NCI-H1436 treated with DMSO at 0.1 percent for 48 hours (cell line): ENCODE measurements around the gene CAMSAP2.

Source experiments
- DNase-seq: peaks from one replicate; lab custom pipeline; 2025; lab: John Stamatoyannopoulos, UW

The CAMSAP2 gene

DNA sequence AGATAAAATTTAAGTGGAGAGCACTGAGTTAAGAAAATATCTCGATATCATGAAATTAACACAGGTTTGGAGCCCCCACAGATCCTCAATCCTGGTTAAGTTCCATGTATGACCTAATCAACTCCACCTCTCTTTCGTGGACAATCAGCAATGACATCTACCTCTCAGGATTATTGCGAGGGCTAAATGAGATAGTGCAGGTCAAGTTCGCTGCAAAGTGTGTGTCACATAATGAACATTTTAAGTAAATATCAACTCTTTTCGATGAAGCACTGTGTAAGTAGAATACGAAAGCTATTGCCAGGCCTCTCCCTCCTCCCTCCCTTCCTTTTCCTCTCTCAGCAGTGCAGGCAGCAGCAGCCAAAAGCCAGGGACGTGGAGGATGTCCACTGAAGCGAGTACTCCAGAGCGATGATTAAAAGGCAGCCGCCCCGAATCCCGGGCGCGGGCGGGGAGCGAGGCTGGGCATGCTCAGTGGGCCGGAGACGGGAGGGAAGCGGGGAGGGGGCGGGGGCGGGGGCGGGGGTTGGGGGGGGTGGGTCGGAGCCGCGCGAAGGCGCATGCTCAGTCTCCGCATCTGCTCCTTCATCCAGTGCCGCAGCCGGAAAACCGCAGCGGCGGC is at the start of gene CAMSAP2:
TSS of gene CAMSAP2 (plus strand) at position 567 of the 622 bp plus-strand sequence. CDS start 935 bp downstream, outside the sequence.
- peak; percentile 77 for DNase-seq

GRCh38 chr1:200692316-200692715 is 46.4 kb upstream of the CAMSAP2 start:
- no peak for DNase-seq

DNA sequence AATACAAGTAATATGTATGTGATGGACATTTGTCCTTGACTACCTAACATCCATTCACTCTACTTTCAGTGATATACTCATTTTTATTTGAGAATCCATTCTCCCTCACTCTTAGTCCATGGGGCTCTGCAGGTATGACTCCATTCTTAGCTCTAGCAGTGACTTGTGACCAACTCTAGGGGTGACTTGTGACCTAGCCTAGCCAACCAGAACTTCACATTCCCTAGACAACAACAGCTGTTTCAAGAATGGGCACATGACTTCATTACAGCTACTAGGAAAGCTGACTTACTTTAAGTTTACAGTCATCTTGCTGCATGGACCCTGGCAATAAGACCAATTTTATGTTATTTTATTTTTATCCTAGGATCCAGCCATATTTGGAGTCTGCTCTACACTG is 45.4 kb upstream of the CAMSAP2 start:
- no peak for DNase-seq

DNA sequence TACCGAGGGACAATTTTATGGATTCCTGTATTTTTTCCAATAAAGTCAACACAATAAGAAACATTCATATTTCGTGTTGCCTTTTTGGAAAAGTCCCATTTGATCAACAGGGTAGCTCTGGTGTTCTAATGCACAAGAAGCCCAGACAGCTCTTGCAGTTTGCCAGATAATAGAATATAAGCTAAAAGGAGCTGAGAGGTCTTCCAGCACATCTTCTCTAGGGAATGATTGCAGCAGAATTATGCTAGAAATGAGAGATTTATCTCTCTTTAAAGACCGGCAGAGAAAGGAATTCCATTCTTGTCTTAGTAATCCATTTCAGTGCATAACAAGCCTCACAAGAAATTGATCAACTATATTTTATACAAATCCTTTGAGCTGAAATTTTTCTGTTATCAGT is 44.0 kb upstream of the CAMSAP2 start:
- DNase-seq: no peak

- no peak for DNase-seq
These were observed 38.8 kb upstream of the CAMSAP2 start for GRCh38 chr1:200699871-200700270.

DNA sequence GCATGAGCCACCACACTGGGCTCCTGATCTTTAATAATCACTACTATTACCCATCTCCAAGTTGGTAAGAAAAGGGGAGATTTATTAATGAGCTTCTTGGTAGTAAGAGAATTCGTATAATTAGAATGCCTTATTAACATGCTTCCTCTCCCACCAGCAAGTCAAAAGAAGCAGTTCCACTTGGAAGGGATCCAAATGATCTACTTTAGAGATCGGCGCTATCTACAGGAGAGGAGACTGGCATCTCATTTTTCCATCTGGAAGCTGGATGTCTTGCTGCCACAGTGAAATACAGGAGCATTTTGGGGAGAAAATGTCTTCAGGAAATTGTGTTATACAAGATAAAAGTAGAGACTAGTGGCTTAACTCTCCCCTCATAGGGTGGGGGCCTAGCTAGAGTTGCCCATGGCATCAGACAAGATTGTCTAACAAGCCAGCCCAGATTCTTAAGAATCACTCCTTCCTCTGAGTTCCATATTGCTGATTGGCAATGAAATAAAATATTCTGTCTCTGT is 33.6 kb upstream of the CAMSAP2 start:
- no peak for DNase-seq

DNA sequence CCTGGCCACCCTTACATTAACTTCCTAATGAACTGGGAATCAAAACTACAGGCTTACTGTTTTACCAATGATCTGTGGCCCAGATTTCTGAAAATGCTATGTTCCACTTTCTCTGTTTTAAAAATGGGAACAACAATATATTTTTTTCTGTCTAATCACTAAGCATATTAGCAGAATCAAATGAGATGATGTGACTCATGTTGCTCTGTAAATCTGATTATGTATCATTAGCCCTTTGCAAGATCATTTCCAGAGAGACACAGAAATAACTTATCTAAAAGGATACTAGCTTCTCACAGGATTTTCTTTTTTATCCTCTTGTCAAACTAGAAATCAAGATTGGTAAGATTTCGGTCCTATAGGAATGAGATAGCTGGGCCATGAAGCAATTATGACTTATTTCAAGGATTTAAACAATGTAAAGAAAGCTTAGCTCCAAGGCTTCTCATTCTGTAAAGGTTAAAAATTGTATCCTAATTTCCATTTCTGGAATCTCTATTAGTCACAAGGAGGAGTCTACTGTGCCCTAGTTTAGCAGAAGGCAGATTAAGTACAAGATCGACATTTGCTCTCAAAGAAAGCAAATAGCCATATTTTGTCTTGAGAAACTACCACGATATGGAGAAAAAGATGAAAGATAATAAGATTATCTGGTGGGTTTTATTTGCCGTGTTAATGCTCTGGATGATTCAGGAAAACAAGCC is 32.4 kb upstream of the CAMSAP2 start:
- DNase-seq: no peak

DNA sequence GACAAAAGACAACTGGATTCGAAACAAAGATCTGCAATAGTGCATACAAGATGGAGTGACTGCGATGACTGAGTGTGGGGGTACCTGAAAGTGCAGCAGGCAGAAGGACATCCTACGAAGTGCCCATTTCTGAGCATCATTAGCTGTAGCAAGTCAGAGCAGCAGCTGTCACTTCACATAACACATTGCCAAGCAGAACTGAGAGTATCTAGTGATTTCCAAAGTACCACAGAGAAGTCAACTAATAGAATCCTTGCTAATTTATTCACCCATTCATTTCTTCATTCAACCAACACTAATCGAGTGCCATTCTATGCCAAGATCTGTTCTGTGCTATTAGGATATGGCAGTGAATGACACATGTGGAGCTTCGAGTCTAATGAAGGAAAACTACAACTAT is 31.6 kb upstream of the CAMSAP2 start:
- no peak for DNase-seq

DNA sequence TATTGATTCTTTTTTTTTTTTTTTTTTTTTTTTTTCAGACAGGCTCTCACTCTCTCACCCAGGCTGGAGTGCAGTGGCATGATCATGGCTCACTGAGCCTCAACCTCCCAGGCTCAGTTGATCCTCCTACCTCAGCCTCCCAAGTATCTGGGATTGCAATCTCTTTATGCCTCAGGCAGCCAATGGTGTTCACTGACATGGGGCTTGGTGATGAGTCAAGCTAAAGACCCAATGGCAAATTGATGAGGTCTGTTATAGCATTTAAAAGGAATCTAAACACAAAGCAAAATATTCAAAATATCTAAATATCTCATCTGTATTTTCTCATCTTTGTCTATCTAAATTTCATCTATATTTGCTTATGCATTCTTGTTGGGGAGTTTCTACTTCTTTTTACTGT is 30.5 kb upstream of the CAMSAP2 start:
- no peak for DNase-seq

DNA sequence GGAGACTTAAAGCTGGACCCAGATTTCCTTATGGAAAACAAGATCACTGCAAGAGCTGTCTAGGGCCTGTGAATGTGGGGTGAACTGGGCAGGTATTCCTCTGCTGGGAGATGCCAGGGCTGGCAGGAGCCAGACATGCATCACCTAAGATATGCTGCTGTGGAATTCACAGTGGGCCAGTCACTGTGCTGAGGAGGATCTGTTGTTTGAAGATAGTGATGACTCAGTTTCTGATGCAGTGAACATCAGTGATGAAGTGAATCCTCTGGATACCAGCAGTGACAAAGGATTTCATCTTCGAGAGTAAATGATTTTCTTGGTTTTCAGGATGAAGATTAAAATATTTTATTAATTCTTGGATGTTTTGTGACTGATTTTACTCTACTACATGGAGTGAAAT is 29.9 kb upstream of the CAMSAP2 start:
- DNase-seq: no peak

DNA sequence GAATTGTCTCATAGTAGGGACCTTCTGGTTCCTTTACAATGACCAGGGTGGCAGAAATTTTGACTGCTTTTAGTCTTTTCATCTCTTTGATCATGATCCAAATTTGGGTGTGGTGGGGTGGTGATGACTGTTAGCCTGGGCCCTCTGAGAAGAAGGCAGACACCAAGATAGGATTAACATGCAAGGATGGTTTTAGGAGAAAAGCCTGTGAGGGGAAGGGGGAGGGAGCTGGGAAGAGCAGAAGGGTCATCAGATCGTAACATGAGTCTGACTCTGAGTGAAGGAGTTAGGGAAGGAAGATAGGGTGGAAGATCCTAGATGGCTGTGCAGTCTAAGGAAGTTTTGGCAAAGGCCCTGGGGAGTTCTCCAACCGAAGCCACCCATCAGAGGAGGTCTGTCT is 28.5 kb upstream of the CAMSAP2 start:
- DNase-seq: no peak

- DNase-seq: no peak
These were observed 24.0 kb upstream of the CAMSAP2 start for GRCh38 chr1:200714504-200715187.

DNA sequence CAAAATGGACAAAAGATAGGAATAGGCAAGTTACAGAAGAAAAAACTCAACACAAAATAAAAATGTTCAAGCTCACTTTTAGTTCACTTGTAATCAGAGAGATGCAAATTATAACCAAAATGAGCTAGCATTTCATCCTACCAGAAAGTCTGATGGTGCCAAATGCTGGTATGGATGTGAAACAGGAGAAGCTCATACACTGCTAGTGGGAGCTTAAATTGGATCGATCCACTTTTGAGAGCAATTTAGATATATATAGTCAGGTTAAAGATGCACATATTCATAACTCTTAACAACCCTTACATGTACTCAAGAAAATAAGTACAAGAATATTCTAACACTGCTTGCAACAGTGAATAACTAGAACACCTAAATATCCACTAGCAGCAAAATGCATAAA is 18.5 kb upstream of the CAMSAP2 start:
- no peak for DNase-seq

GRCh38 chr1:200724064-200724463 is 14.6 kb upstream of the CAMSAP2 start:
- no peak for DNase-seq

GRCh38 chr1:200727257-200727656 is 11.4 kb upstream of the CAMSAP2 start:
- no peak for DNase-seq

- no peak for DNase-seq
These were observed 8.8 kb upstream of the CAMSAP2 start for GRCh38 chr1:200729863-200730262.

DNA sequence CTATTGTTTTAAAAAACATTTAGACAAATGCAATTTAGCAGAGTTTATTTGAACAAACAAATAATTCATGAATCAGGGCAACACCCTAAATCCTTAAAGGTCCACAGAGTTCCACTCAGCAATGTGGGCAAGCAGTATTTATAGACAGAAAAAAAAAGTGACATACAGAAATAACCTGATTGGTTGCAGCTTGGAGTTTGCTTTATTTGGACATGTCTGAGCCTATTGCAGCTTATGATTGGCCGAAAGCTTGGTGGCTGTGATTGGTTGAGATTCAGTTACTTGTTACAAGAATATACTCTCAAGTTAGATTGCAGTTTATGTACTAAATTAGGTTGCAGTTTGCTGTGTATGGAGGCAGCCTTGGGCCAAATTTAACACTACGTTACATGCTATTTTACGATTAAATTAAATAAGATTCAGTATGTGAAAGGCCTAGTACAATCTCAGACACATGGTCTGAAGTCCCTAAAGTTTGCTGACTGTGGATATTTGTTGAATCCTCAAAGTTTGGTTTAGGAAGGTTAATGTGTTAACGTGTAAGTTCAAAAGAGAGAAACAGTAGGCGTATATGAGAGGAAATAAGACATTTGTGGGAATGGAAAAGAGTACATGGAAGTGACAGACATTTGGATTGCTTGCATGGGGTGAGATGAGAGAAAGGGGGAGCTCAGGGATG is 6.9 kb upstream of the CAMSAP2 start:
- DNase-seq: no peak

- no peak for DNase-seq
These were observed 6.3 kb upstream of the CAMSAP2 start for GRCh38 chr1:200732438-200732837.

- DNase-seq: no peak
These were observed 4.8 kb upstream of the CAMSAP2 start for GRCh38 chr1:200733907-200734306.

- DNase-seq: no peak
These were observed 924 bp upstream of the CAMSAP2 start for GRCh38 chr1:200737647-200738291.

GRCh38 chr1:200738949-200739651 is 407 bp downstream of the CAMSAP2 start:
- no peak for DNase-seq
